Heart right ventricle (tissue), 16 donors: Measurements from ENCODE around the gene CDH23. TPM values are rescaled to one million over a fixed set of nuclear protein-coding genes. Genes with fewer than 3 reads are reported as not detected.

Experiments used
- ATAC-seq, 8 donors: fragments of 200-7000 bp; cut with Tn5 transposase; one replicate each; pipeline ENCODE4 v1.9.1; 2020; ENCODE audit warnings: mild to moderate bottlenecking in 8 of 8, moderate library complexity in 8 of 8, moderate number of reproducible peaks in 1 of 8
- DNase-seq, 2 donors: peaks; one replicate each; pipeline ENCODE4 v3.0.0-alpha.2; 2020
- H3K27ac ChIP-seq, 10 donors: fragments of 200-600 bp; sonication (generic) in 2 of 10; one replicate each; pipeline versions ENCODE4 v1.5.0 to v1.8.0; 2020 to 2022; ENCODE audit warnings: mild to moderate bottlenecking in 3 of 10
- H3K27me3 ChIP-seq, 7 donors: fragments of 200-600 bp; one replicate each; pipeline ENCODE4 v1.8.0; 2021 to 2022; ENCODE audit warnings: mild to moderate bottlenecking in 2 of 7
- H3K36me3 ChIP-seq, 9 donors: fragments of 200-600 bp; sonication (generic) in 1 of 9; one replicate each; pipeline versions ENCODE4 v1.5.0 to v1.8.0; 2020 to 2022; ENCODE audit warnings: mild to moderate bottlenecking in 2 of 9
- H3K4me1 ChIP-seq, 9 donors: fragments of 200-600 bp; sonication (generic) in 1 of 9; one replicate each; pipeline versions ENCODE4 v1.5.0 to v1.8.0; 2020 to 2022; ENCODE audit warnings: mild to moderate bottlenecking in 4 of 9
- H3K4me3 ChIP-seq, 10 donors: fragments of 200-600 bp; sonication (generic) in 2 of 10; one replicate each; pipeline versions ENCODE4 v1.5.0 to v1.8.0; 2020 to 2022; ENCODE audit warnings: mild to moderate bottlenecking in 7 of 10, moderate library complexity in 2 of 10
- H3K9me3 ChIP-seq, 11 donors: fragments of 200-600 bp in 10 of 11; sonication (generic) in 2 of 11; one replicate each; pipeline versions ENCODE4 v1.5.0 to v1.8.0; 2013 to 2022; ENCODE audit warnings: mild to moderate bottlenecking in 2 of 11, control low read depth in 1 of 11, moderate library complexity in 1 of 11
- WGBS, 2 donors: extraction: QIAGEN DNeasy Blood & Tissue Kit; methylation state at CpG; one replicate each; pipeline ENCODE4 v1.1.7; 2013; ENCODE audit warnings: inconsistent platforms in 1 of 2; 5-methylcytosine and 5-hydroxymethylcytosine counted together
- intact Hi-C, 10 donors: fragments of 100-400 bp; cut with DNase I; formaldehyde crosslinking; loops; one replicate each; pipeline versions ENCODE4 v1.11.1 to v1.14.2; 2022
- polyA plus RNA-seq, 2 donors: library from polyadenylated mRNA; stranded (reverse); fragments of 200-250 nt; gene quantifications; one replicate each; pipeline ENCODE4 v1.2.3, GENCODE V29; 2013
- total RNA-seq, 10 donors: library from RNA; stranded (reverse); fragmentation: NEBNext Ultra II Directional in 3 of 10; extraction: Animal tissue kit (Norgen Biotek cat#: 25700) in 3 of 10; gene quantifications; one replicate each; pipeline versions ENCODE4 v1.2.1 to v1.2.4, GENCODE V29; 2021 to 2023
- TF ChIP-seq, protein P1 (sequence below), 9 donors: fragments of 200-600 bp; sonication (generic) in 2 of 9; IDR thresholded peaks; one replicate each; pipeline versions ENCODE4 v1.5.0 to v1.8.0; 2021 to 2022; ENCODE audit warnings: antibody characterized with exemption in 9 of 9, mild to moderate bottlenecking in 5 of 9, moderate library complexity in 1 of 9
- donor health status: Arrhythmogenic right ventricular cardiomyopathy.
- donor health status: ischemic (EF 13 %, LVEDD 7.1; RV severe dilation, severe dysfunction).
- donor health status: healthy with polysubstance abuse.
- donor health status: DM: no; HTN: yes; CAD: no.
- donor health status: DM: no; HTN: no; CAD: no.
- donor health status: ischemic (EF 25% LVEDD 6.9; RV normal size, moderate dysfunction).
- donor health status: ischemic (EF 25% LVEDD 5.7; RV mildly dilated, moderate dysfunction).
- donor health status: healthy.
- donor health status: DM: yes; HTN: yes; CAD: no.
- donor health status: Ischemic cardiomyopathy.
- donor health status: ischemic (EF 35%, LVEDD 5.7; RV mildly dilated, moderate dysfunction).
- donor health status: nonischemic (EF 11% LVEDD 7.7; RV severe dilation, severe dysfunction).
- donor health status: DM: yes; HTN: yes; CAD: no.
- donor health status: PGD.
- donor health status: ischemic (EF 29% LVEDD 5.4; RV normal size, mild dysfunction).
- donor health status: nonischemic (EF 23%, LVEDD 6.1; RV moderate dilation, normal function).

CDH23 gene
- total and polyA plus RNA-seq, 12 donors = 1.1 to 7.7 (median 4.6) TPM

DNA sequence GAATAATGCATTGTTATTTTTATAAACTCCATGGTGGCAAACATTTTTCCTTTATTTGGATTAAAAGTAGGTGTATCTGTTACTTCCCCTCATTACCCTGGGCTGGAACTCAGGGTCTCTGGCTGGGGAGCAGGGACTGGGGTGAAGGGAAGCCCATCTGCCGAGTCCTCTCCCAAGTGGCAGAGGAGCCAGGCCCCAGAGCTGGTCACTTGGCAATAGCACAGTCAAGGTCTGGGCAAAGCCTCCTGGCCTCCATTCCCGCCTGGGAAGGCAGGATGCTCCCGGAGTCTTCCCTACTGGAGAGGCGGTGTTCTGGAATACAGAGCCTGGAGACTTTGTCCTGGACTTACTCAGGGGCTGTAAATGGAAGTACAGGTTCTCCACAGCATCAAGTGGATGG lies 76.2 kb downstream of the CDH23 start:
- ATAC-seq (no peak), DNase-seq (no peak)
- H3K9me3 ChIP-seq = no peaks in the 10 kb centered on the region
- H3K4me3 ChIP-seq = no peak overlapping the region
- peak overlapping the region in 2 of 10 donors; percentile 9 to 10 for H3K27ac ChIP-seq
- no peaks in the 10 kb centered on the region for H3K27me3 ChIP-seq
- H3K4me1 ChIP-seq = peaks cover 15 to 74% (median 59%) of the 10 kb centered on the region in 9 donors
- 89 to 93% methylated on average over 4 of the region's 4 CpGs for WGBS, 2 donors
- intact Hi-C loops = loop anchor here in 1 of 10 donors (10.0 kb wide), 1 partner anchor 148 kb away; no protein-coding TSS in a partner anchor
- no peaks in the 10 kb centered on the region for H3K36me3 ChIP-seq
- TF ChIP-seq, protein P1, sequence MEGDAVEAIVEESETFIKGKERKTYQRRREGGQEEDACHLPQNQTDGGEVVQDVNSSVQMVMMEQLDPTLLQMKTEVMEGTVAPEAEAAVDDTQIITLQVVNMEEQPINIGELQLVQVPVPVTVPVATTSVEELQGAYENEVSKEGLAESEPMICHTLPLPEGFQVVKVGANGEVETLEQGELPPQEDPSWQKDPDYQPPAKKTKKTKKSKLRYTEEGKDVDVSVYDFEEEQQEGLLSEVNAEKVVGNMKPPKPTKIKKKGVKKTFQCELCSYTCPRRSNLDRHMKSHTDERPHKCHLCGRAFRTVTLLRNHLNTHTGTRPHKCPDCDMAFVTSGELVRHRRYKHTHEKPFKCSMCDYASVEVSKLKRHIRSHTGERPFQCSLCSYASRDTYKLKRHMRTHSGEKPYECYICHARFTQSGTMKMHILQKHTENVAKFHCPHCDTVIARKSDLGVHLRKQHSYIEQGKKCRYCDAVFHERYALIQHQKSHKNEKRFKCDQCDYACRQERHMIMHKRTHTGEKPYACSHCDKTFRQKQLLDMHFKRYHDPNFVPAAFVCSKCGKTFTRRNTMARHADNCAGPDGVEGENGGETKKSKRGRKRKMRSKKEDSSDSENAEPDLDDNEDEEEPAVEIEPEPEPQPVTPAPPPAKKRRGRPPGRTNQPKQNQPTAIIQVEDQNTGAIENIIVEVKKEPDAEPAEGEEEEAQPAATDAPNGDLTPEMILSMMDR (IDR thresholded peaks at IDR 0.05) = no peak

- intact Hi-C loops = loop anchor here in 1 of 10 donors (10.0 kb wide), 1 partner anchor 149 kb away; no protein-coding TSS in a partner anchor
- ATAC-seq (peak in 6 of 8 donors; percentile 38 to 88 (median 75)), DNase-seq (peak in 1 of 2 donors; percentile 52)
- Histone ChIP-seq H3K27ac (peak overlapping the region in 3 of 10 donors; percentile 14 to 70 (median 49)), H3K9me3 (no peaks in the 10 kb centered on the region), H3K4me1 (peaks cover 15 to 80% (median 61%) of the 10 kb centered on the region in 9 donors), H3K4me3 (no peak overlapping the region), H3K36me3 (no peaks in the 10 kb centered on the region), H3K27me3 (no peaks in the 10 kb centered on the region)
- 83 to 87% methylated on average over 11 of the region's 11 CpGs for WGBS, 2 donors
- TF ChIP-seq, protein P1 (IDR thresholded peaks at IDR 0.05) = no peak
These were observed 77.2 kb downstream of the CDH23 start for GRCh38 chr10:71473671-71474599.

DNA sequence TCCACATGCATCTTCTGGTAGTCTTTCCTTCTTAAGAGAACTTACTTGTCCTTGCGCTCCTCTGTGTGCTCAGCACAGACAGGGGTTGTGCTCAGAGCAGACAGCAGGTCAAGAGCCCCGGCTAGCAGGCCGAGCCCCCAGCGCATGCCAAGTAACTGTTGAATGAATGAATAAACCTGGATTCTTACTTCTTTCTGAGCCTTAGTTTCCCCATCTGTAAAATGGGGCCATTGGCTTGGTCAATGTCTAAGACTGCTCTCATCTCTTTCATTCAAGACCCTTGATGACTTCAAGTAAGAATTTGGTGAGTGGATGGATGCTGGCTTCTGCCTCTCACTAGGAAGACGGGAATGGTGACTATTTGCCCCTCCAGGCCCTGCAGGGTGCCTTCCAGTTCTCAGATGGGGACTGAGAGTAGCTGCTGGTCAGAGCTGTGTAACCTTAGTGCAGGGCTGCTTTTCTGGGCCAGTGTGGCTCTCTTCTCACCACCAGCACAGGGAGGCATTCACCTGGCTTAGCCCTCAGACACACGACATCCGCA lies 78.1 kb downstream of the CDH23 start:
- Histone ChIP-seq H3K4me3 (no peak overlapping the region), H3K9me3 (no peaks in the 10 kb centered on the region), H3K27ac (peak overlapping the region in 9 of 10 donors; percentile 32 to 70 (median 50)), H3K4me1 (peaks cover 15 to 84% (median 61%) of the 10 kb centered on the region in 9 donors), H3K36me3 (no peaks in the 10 kb centered on the region), H3K27me3 (no peaks in the 10 kb centered on the region)
- intact Hi-C loops = loop anchor here in 5 of 10 donors (5.0 to 10.0 kb wide), 4 partner anchors 37 to 157 kb away; partner anchors contain the start of genes CDH23 (in 3 of the 5) and SLC29A3 (in 1 of the 5)
- WGBS, 2 donors = 81 to 94% methylated on average over 7 of the region's 7 CpGs
- TF ChIP-seq, protein P1 (IDR thresholded peaks at IDR 0.05) = no peak
- DNase-seq = no peak
- ATAC-seq = no peak

DNA sequence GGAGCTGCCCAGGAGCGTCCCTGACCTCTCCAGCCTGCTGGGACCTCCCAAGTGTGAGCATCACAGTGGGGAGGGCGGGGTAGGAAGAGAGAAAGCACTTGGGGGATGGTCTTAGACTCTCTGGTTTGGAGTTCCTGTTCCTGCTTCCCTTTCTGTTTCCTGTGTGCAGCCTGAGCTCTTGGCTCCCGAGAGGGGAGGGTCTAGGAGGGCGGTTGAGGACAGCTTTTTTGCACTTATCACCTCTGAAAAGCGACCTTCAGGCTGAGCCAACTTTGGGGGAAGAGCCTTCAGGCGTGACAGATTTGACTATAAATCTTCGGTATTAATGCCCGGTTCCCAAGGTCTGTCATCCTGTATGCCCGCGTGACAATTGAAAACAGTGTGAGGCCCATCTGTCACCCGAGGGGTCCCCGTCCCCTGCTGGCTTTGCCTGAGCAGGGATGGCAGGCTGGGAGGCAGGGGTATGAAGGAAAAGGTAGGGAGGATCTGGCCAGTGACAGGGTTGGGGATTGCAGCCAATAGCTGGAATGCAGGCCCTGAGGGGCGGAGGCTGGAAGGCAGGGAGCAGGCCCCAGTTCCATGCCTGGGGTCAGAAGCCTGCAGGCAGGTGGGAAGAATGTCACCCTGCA lies 78.6 kb downstream of the CDH23 start:
- Histone ChIP-seq H3K27me3 (no peaks in the 10 kb centered on the region), H3K4me3 (peak overlapping the region in 1 of 10 donors; percentile 20), H3K4me1 (peaks cover 15 to 84% (median 61%) of the 10 kb centered on the region in 9 donors), H3K27ac (peak overlapping the region in 9 of 10 donors; percentile 32 to 70 (median 53)), H3K9me3 (no peaks in the 10 kb centered on the region), H3K36me3 (no peaks in the 10 kb centered on the region)
- TF ChIP-seq, protein P1 (IDR thresholded peaks at IDR 0.05) = no peak
- WGBS, 2 donors = 44 to 68% methylated on average over 13 of the region's 13 CpGs
- ATAC-seq (peak; percentile 8 to 43 (median 32)), DNase-seq (peak in 1 of 2 donors; percentile 40)
- intact Hi-C loops = loop anchor here in 5 of 10 donors (5.0 to 10.0 kb wide), 4 partner anchors 38 to 158 kb away; partner anchors contain the start of genes CDH23 (in 3 of the 5) and SLC29A3 (in 1 of the 5)
